Esophagus squamous epithelium (tissue), 4 donors: ENCODE measurements around the gene IPO7.

ENCODE experiments used
- POLR2A ChIP-seq, 4 donors: fragments of 450-650 bp; IDR thresholded peaks; one replicate each; pipeline ENCODE4 v1.6.1; 2017; ENCODE audit warnings: antibody characterized with exemption in 4 of 4, mild to moderate bottlenecking in 4 of 4, moderate library complexity in 3 of 4
- TF ChIP-seq, protein P1 (sequence below), 6 experiments: fragments of 450-650 bp in 4 of 6; fragments of 200-600 bp in 2 of 6; sonication (generic) in 2 of 6; IDR thresholded peaks; one replicate each; pipeline ENCODE4 v1.5.1; 2016 to 2019; ENCODE audit warnings: antibody characterized with exemption in 6 of 6, mild to moderate bottlenecking in 4 of 6, moderate library complexity in 4 of 6

DNA sequence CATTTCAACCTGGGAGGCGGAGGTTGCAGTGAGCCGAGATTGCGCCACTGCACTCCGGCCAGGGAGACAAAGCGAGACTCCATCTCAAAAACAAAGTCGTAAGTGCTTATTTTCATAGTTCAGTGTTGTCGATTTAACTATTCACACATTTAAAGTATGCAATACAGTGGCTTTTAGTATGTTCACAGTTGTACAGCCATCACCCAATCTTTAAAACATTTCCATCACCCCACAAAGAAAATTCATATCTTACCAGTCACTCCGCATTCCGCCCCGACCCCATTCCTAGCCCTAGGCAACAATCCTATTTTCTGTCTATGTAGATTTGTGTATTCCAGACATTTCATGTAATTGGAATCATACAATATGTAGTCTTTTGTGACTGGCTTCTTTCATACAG is 11.9 kb downstream of the IPO7 start:
- TF ChIP-seq, protein P1, sequence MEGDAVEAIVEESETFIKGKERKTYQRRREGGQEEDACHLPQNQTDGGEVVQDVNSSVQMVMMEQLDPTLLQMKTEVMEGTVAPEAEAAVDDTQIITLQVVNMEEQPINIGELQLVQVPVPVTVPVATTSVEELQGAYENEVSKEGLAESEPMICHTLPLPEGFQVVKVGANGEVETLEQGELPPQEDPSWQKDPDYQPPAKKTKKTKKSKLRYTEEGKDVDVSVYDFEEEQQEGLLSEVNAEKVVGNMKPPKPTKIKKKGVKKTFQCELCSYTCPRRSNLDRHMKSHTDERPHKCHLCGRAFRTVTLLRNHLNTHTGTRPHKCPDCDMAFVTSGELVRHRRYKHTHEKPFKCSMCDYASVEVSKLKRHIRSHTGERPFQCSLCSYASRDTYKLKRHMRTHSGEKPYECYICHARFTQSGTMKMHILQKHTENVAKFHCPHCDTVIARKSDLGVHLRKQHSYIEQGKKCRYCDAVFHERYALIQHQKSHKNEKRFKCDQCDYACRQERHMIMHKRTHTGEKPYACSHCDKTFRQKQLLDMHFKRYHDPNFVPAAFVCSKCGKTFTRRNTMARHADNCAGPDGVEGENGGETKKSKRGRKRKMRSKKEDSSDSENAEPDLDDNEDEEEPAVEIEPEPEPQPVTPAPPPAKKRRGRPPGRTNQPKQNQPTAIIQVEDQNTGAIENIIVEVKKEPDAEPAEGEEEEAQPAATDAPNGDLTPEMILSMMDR (IDR thresholded peaks at IDR 0.05): no peak
- no peak for TF ChIP-seq POLR2A (IDR thresholded peaks at IDR 0.05)
